Suprapubic skin (tissue), 4 donors: ENCODE measurements around the gene PHACTR2. TPM values are rescaled to one million over a fixed set of nuclear protein-coding genes. Genes with fewer than 3 reads are reported as not detected.

ENCODE experiments used
- DNase-seq, 2 donors: peaks; one replicate each; pipeline ENCODE4 v3.0.0-alpha.2; 2019; ENCODE audit warnings: low spot score in 2 of 2
- H3K27ac ChIP-seq: fragments of 200-600 bp; sonication (generic); one replicate; pipeline ENCODE4 v1.5.1; 2019
- H3K27me3 ChIP-seq: fragments of 200-600 bp; sonication (generic); one replicate; pipeline ENCODE4 v1.5.1; 2019
- H3K36me3 ChIP-seq: fragments of 200-600 bp; sonication (generic); one replicate; pipeline ENCODE4 v1.5.1; 2019
- H3K4me1 ChIP-seq: fragments of 200-600 bp; sonication (generic); one replicate; pipeline ENCODE4 v1.5.1; 2019
- H3K4me3 ChIP-seq: fragments of 200-600 bp; sonication (generic); one replicate; pipeline ENCODE4 v1.5.1; 2019; ENCODE audit warnings: mild to moderate bottlenecking
- H3K9me3 ChIP-seq: fragments of 200-600 bp; sonication (generic); one replicate; pipeline ENCODE4 v1.5.1; 2019
- CTCF ChIP-seq, 2 donors: fragments of 200-600 bp in 1 of 2; fragments of 450-650 bp in 1 of 2; sonication (generic) in 1 of 2; IDR thresholded peaks; one replicate each; pipeline ENCODE4 v1.5.1; 2016 to 2019; ENCODE audit warnings: antibody characterized with exemption in 2 of 2, mild to moderate bottlenecking in 1 of 2, moderate library complexity in 1 of 2
- EP300 ChIP-seq: sonication (generic); formaldehyde crosslinking; IDR thresholded peaks from one replicate; pipeline ENCODE4 v1.6.1; 2017; ENCODE audit warnings: antibody characterized with exemption
- POLR2A ChIP-seq, 2 donors: fragments of 450-650 bp; IDR thresholded peaks; one replicate each; pipeline ENCODE4 v1.6.1; 2017; ENCODE audit warnings: antibody characterized with exemption in 2 of 2, mild to moderate bottlenecking in 2 of 2, moderate library complexity in 2 of 2
- POLR2AphosphoS5 ChIP-seq, 3 donors: sonication (generic); formaldehyde crosslinking; IDR thresholded peaks; one replicate each; pipeline ENCODE4 v1.6.1; 2017; ENCODE audit warnings: antibody characterized with exemption in 3 of 3
- WGBS: methylation state at CpG from one replicate; pipeline ENCODE4 v1.1.5; 2018; 5-methylcytosine and 5-hydroxymethylcytosine counted together
- total RNA-seq, 4 donors: library from RNA; depleted of rRNA; stranded (reverse); fragments of >200 nt; gene quantifications; one replicate each; pipeline ENCODE4 v1.1.0, GENCODE V29; 2016

The PHACTR2 gene
- total RNA-seq, 4 donors from 2014 or later: 11.9 to 31.5 (median 20.9) TPM

DNA sequence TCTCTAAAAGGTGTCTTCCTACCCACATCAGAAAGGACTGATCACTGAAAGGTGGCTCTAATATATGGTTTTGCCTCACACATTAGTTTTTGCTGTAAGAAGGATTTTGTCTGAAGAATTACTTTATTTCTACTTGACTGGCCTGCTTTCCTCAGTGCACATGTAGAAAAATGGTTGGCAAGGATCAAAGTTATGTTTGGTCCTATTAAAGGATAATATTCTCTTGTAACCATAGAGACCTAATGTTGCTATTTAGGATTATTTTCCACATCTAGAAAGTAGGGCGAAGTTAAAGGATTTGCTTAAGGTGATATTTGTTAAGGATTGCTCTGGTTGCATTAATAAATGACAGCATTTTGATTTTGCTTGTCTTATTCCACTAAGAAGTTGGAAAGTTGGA lies 40.7 kb downstream of the PHACTR2 start:
- H3K27ac ChIP-seq: no peak overlapping the region
- TF ChIP-seq CTCF (IDR thresholded peaks at IDR 0.05): no peak
- TF ChIP-seq EP300: no peak
- no peak for TF ChIP-seq POLR2AphosphoS5 (IDR thresholded peaks at IDR 0.05)
- no peak for TF ChIP-seq POLR2A (IDR thresholded peaks at IDR 0.05)
- DNase-seq: no peak
- 57% methylated on average over 1 of the region's 1 CpG for WGBS
- H3K4me3 ChIP-seq: no peak overlapping the region
- H3K27me3 ChIP-seq: no peaks in the 10 kb centered on the region
- H3K9me3 ChIP-seq: no peaks in the 10 kb centered on the region
- peaks cover 5% of the 10 kb centered on the region for H3K36me3 ChIP-seq
- H3K4me1 ChIP-seq: peaks cover 3% of the 10 kb centered on the region

- no peak for DNase-seq
- TF ChIP-seq CTCF (IDR thresholded peaks at IDR 0.05): no peak
- Histone ChIP-seq H3K36me3 (no peaks in the 10 kb centered on the region), H3K27me3 (no peaks in the 10 kb centered on the region), H3K27ac (no peak overlapping the region), H3K9me3 (no peaks in the 10 kb centered on the region), H3K4me3 (no peak overlapping the region), H3K4me1 (peaks cover 3% of the 10 kb centered on the region)
These were observed 43.9 kb downstream of the PHACTR2 start for GRCh38 chr6:143721642-143722041.

- no peaks in the 10 kb centered on the region for H3K9me3 ChIP-seq
- TF ChIP-seq POLR2A (IDR thresholded peaks at IDR 0.05): no peak
- no peak for TF ChIP-seq POLR2AphosphoS5 (IDR thresholded peaks at IDR 0.05)
- no peak for TF ChIP-seq CTCF (IDR thresholded peaks at IDR 0.05)
- no peak for TF ChIP-seq EP300
- WGBS: 96% methylated on average over 5 of the region's 5 CpGs
These were observed 47.1 kb downstream of the PHACTR2 start for GRCh38 chr6:143724876-143725275.

GRCh38 chr6:143726015-143726647 lies 48.4 kb downstream of the PHACTR2 start:
- Histone ChIP-seq H3K4me1 (no peaks in the 10 kb centered on the region), H3K27ac (no peak overlapping the region), H3K9me3 (no peaks in the 10 kb centered on the region), H3K27me3 (no peaks in the 10 kb centered on the region), H3K36me3 (no peaks in the 10 kb centered on the region), H3K4me3 (no peak overlapping the region)
- no peak for DNase-seq
- WGBS: 91% methylated on average over 2 of the region's 2 CpGs
- TF ChIP-seq POLR2AphosphoS5 (IDR thresholded peaks at IDR 0.05) (no peak), POLR2A (IDR thresholded peaks at IDR 0.05) (no peak), CTCF (IDR thresholded peaks at IDR 0.05) (no peak), EP300 (no peak)

More at GRCh38 chr6:143724876-143725275, 47.1 kb downstream of the PHACTR2 start:
- Histone ChIP-seq H3K27me3 (no peaks in the 10 kb centered on the region), H3K36me3 (no peaks in the 10 kb centered on the region), H3K4me3 (no peak overlapping the region), H3K4me1 (no peaks in the 10 kb centered on the region), H3K27ac (no peak overlapping the region)
- no peak for DNase-seq

DNA sequence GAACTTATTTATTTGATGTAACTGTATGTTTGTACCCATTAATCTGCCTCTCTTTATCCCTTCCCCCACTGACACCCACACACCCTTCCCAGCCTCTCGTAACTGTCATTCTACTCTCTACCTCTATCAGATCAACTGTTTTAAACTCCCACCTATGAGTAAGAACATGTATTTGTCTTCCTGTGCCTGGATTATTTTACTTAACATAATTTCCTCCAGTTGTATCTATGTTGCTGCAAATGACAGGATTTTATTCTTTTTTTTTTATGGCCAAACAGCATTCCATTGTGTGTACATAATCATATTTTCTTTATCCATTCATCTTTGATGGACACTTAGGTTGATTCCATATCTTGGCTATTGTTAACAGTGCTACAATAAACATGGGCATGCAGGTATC lies 49.3 kb downstream of the PHACTR2 start:
- 90% methylated on average over 1 of the region's 1 CpG for WGBS
- no peak for DNase-seq
- Histone ChIP-seq H3K36me3 (no peaks in the 10 kb centered on the region), H3K27me3 (no peaks in the 10 kb centered on the region), H3K4me1 (no peaks in the 10 kb centered on the region), H3K27ac (no peak overlapping the region), H3K9me3 (no peaks in the 10 kb centered on the region), H3K4me3 (no peak overlapping the region)
- TF ChIP-seq EP300: no peak
- TF ChIP-seq POLR2A (IDR thresholded peaks at IDR 0.05): no peak
- no peak for TF ChIP-seq POLR2AphosphoS5 (IDR thresholded peaks at IDR 0.05)
- no peak for TF ChIP-seq CTCF (IDR thresholded peaks at IDR 0.05)
